Ishikawa (cell line): ENCODE data around the gene GRAMD4.

Experiments used
- CEBPB ChIP-seq: IDR thresholded peaks from 2 replicates; pipeline ENCODE4 v1.6.1; 2012
- CREB1 ChIP-seq: IDR thresholded peaks from 2 replicates; pipeline ENCODE4 v1.6.1; 2012; ENCODE audit warnings: low read depth
- EGR1 ChIP-seq: IDR thresholded peaks from 2 replicates; pipeline ENCODE4 v1.6.1; 2012
- EP300 ChIP-seq: IDR thresholded peaks from 2 replicates; pipeline ENCODE4 v1.6.1; 2012; ENCODE audit warnings: borderline replicate concordance
- FOXM1 ChIP-seq: IDR thresholded peaks from 2 replicates; pipeline ENCODE4 v1.6.1; 2012; ENCODE audit warnings: low read depth, borderline replicate concordance
- MAX ChIP-seq: IDR thresholded peaks from 2 replicates; pipeline ENCODE4 v1.6.1; 2012
- NFIC ChIP-seq: IDR thresholded peaks from 2 replicates; pipeline ENCODE4 v1.6.1; 2012
- RAD21 ChIP-seq: IDR thresholded peaks from 2 replicates; pipeline ENCODE4 v1.6.1; 2012; ENCODE audit warnings: low read depth
- REST ChIP-seq: IDR thresholded peaks from 2 replicates; pipeline ENCODE4 v1.6.1; 2012; ENCODE audit warnings: low read depth, mild to moderate bottlenecking
- TAF1 ChIP-seq: IDR thresholded peaks from 2 replicates; pipeline ENCODE4 v1.6.1; 2012; ENCODE audit warnings: low read depth, mild to moderate bottlenecking
- TCF12 ChIP-seq: IDR thresholded peaks from 2 replicates; pipeline ENCODE4 v1.6.1; 2012; ENCODE audit warnings: low read depth
- TEAD4 ChIP-seq: IDR thresholded peaks from 2 replicates; pipeline ENCODE4 v1.6.1; 2012
- USF1 ChIP-seq: IDR thresholded peaks from 2 replicates; pipeline ENCODE4 v1.6.1; 2012
- YY1 ChIP-seq: IDR thresholded peaks from 2 replicates; pipeline ENCODE4 v1.6.1; 2012; ENCODE audit warnings: low read depth
- ZBTB7A ChIP-seq: IDR thresholded peaks from 2 replicates; pipeline ENCODE4 v1.6.1; 2012; ENCODE audit warnings: low read depth

GRAMD4 gene

GRCh38 chr22:46581538-46582244 is 38.5 kb upstream of the GRAMD4 start:
- no peak for TF ChIP-seq TEAD4

- TF ChIP-seq EP300, result no peak
- TF ChIP-seq TEAD4, result no peak
- no peak for TF ChIP-seq RAD21
- TF ChIP-seq CEBPB, result no peak
- no peak for TF ChIP-seq ZBTB7A
- no peak for TF ChIP-seq CREB1
- no peak for TF ChIP-seq YY1
- TF ChIP-seq MAX, result no peak
- no peak for TF ChIP-seq FOXM1
These were observed 37.8 kb upstream of the GRAMD4 start for GRCh38 chr22:46582281-46582933.

- TF ChIP-seq CREB1, result no peak
- no peak for TF ChIP-seq EGR1
- TF ChIP-seq MAX, result no peak
- TF ChIP-seq USF1, result no peak
- no peak for TF ChIP-seq CEBPB
- TF ChIP-seq TEAD4, result no peak
- no peak for TF ChIP-seq RAD21
- TF ChIP-seq TCF12, result no peak
- TF ChIP-seq TAF1, result no peak
These were observed 36.6 kb upstream of the GRAMD4 start for GRCh38 chr22:46583571-46583970.

- TF ChIP-seq FOXM1 (no peak), ZBTB7A (no peak), EP300 (peak; percentile 45; the same call in 1 of the 2 replicates), CREB1 (no peak), RAD21 (peak; percentile 7; the same call in 1 of the 2 replicates), TCF12 (peak; percentile 77), YY1 (no peak), TAF1 (no peak), MAX (peak; percentile 52; the same call in 1 of the 2 replicates), NFIC (peak; percentile 89), TEAD4 (peak; percentile 46; the same call in 1 of the 2 replicates), EGR1 (no peak), REST (no peak), CEBPB (no peak), USF1 (no peak)
These were observed 35.9 kb upstream of the GRAMD4 start for GRCh38 chr22:46584081-46584921.

- TF ChIP-seq CREB1 (no peak), MAX (no peak), USF1 (no peak)
These were observed 34.7 kb upstream of the GRAMD4 start for GRCh38 chr22:46585340-46586122.

- TF ChIP-seq YY1, result no peak
- TF ChIP-seq CREB1, result no peak
- TF ChIP-seq CEBPB, result no peak
- no peak for TF ChIP-seq MAX
- TF ChIP-seq TCF12, result no peak
- no peak for TF ChIP-seq TAF1
- TF ChIP-seq USF1, result no peak
- no peak for TF ChIP-seq RAD21
- TF ChIP-seq FOXM1, result no peak
- no peak for TF ChIP-seq ZBTB7A
- TF ChIP-seq EP300, result no peak
- TF ChIP-seq EGR1, result no peak
- TF ChIP-seq TEAD4, result no peak
- TF ChIP-seq REST, result no peak
- no peak for TF ChIP-seq NFIC
These were observed 34.1 kb upstream of the GRAMD4 start for GRCh38 chr22:46586123-46586519.
